ENCODE measurements around the gene CSTF3. TPM values are rescaled to one million over a fixed set of nuclear protein-coding genes. Genes with fewer than 3 reads are reported as not detected.
"Not testable (repeated sequence)": the region's sequence is repeated elsewhere in the genome, so short reads cannot be mapped to it uniquely, and the experiment has no call there.

Gene CSTF3
- polyA plus RNA-seq, 1 donor = 49.2 TPM

GRCh38 chr11:33168709-33169200 lies 7.5 kb upstream of the CSTF3 start:
- H3K27me3 ChIP-seq (ENCODE audit: control insufficient read depth, insufficient read depth, low read length) = no peaks in the 10 kb centered on the region
- peaks cover 11% of the 10 kb centered on the region for H3K4me1 ChIP-seq (ENCODE audit: control insufficient read depth, insufficient read depth, low read length)
- peak overlapping the region; percentile 64 for H3K27ac ChIP-seq (ENCODE audit: low read length)
- DNase-seq = peak in 1 of 2 donors; percentile 75
- no peaks in the 10 kb centered on the region for H3K9me3 ChIP-seq (ENCODE audit: control insufficient read depth, low read depth, low read length)
- 0% methylated on average over 2 of the region's 4 CpGs for WGBS (ENCODE audit: insufficient coverage, low lambda C conversion rate)
- H3K36me3 ChIP-seq (ENCODE audit: control insufficient read depth, insufficient read depth, low read length) = no peaks in the 10 kb centered on the region
- no peak overlapping the region for H3K4me3 ChIP-seq (ENCODE audit: low read length)

DNA sequence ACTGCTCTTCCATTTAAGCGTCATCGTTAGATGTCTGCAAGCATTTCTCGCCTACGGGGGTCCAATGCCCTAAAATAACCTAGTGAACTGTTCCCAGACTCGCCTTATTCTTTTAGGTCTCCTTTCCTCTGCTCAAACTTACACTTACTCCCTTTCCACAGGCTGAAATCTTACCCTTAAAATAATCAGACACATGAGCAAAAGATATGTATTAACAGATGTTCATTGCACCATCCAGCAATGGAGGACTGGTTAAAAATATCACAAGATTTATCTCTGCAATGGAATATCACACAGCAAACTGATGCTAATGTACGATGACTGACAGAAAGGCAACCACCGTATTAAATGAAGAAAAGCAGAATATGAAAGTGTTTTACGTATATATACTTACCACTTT lies 1.6 kb upstream of the CSTF3 start:
- Histone ChIP-seq H3K27ac (ENCODE audit: low read length) (no peak overlapping the region), H3K27me3 (ENCODE audit: control insufficient read depth, insufficient read depth, low read length) (no peaks in the 10 kb centered on the region), H3K36me3 (ENCODE audit: control insufficient read depth, insufficient read depth, low read length) (no peaks in the 10 kb centered on the region), H3K4me1 (ENCODE audit: control insufficient read depth, insufficient read depth, low read length) (peaks cover 15% of the 10 kb centered on the region), H3K4me3 (ENCODE audit: low read length) (no peak overlapping the region), H3K9me3 (ENCODE audit: control insufficient read depth, low read depth, low read length) (no peaks in the 10 kb centered on the region)
- DNase-seq = no peak
- WGBS (ENCODE audit: insufficient coverage, low lambda C conversion rate) = 100% methylated on average over 5 of the region's 8 CpGs

- Histone ChIP-seq H3K9me3 (ENCODE audit: control insufficient read depth, low read depth, low read length) (no peaks in the 10 kb centered on the region), H3K27me3 (ENCODE audit: control insufficient read depth, insufficient read depth, low read length) (no peaks in the 10 kb centered on the region), H3K27ac (ENCODE audit: low read length) (peak overlapping the region; percentile 88), H3K36me3 (ENCODE audit: control insufficient read depth, insufficient read depth, low read length) (no peaks in the 10 kb centered on the region), H3K4me3 (ENCODE audit: low read length) (peak overlapping the region; percentile 93), H3K4me1 (ENCODE audit: control insufficient read depth, insufficient read depth, low read length) (peaks cover 13% of the 10 kb centered on the region)
- no peak for DNase-seq
- WGBS (ENCODE audit: insufficient coverage, low lambda C conversion rate) = 0% methylated on average over 6 of the region's 7 CpGs
These were observed 693 bp downstream of the CSTF3 start for GRCh38 chr11:33160587-33160986.

DNA sequence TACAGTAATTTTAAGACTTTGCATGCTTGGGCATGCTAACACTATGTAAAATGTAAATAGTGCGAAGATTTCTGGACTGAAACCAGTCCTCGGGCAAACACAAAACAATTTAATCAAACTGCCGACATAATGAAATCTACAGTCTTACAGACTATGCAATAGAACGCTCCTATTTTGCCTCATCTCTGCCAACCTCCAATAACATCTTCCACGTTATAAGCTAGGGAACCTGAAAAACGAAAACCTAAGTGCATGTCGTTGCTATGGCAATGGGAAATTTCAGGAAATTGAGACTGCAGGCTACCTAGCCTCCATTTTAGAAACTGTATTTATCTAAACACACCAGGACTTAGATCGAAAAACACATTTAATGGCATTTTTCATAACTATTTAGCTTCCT lies 1.1 kb downstream of the CSTF3 start:
- Histone ChIP-seq H3K27me3 (ENCODE audit: control insufficient read depth, insufficient read depth, low read length) (no peaks in the 10 kb centered on the region), H3K9me3 (ENCODE audit: control insufficient read depth, low read depth, low read length) (no peaks in the 10 kb centered on the region), H3K4me3 (ENCODE audit: low read length) (peak overlapping the region; percentile 93), H3K4me1 (ENCODE audit: control insufficient read depth, insufficient read depth, low read length) (peaks cover 13% of the 10 kb centered on the region), H3K27ac (ENCODE audit: low read length) (peak overlapping the region; percentile 88), H3K36me3 (ENCODE audit: control insufficient read depth, insufficient read depth, low read length) (no peaks in the 10 kb centered on the region)
- DNase-seq = peak in 1 of 2 donors; percentile 60
- 0% methylated on average over 1 of the region's 8 CpGs for WGBS (ENCODE audit: insufficient coverage, low lambda C conversion rate)

DNA sequence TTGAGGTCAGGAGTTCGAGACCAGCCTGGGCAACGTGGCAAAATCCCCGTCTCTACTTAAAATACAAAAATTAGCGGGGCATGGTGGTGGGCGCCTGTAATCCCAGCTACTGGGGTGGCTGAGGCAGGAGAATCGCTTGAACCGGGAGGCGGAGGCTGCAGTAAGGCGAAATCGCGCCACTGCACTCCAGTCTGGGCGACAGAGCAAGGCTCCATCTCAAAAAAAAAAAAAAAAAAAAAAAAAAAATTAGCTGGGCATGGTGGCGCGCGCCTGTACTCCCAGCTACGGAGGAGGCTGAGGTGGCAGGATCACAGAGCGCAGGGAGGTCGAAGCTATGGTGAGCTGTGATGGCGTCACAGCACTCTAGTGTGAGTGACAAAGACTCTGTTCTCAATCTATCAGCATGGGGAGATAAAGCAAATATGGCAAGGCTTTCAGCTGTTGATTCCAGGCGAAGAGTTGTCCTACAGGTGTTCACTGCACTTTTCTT lies 1.9 kb downstream of the CSTF3 start:
- not testable (repeated sequence) for H3K36me3 ChIP-seq (ENCODE audit: control insufficient read depth, insufficient read depth, low read length); H3K9me3 ChIP-seq (ENCODE audit: control insufficient read depth, low read depth, low read length); H3K27me3 ChIP-seq (ENCODE audit: control insufficient read depth, insufficient read depth, low read length)
- Histone ChIP-seq H3K4me3 (ENCODE audit: low read length) (peak overlapping the region; percentile 93), H3K27ac (ENCODE audit: low read length) (peak overlapping the region; percentile 88), H3K4me1 (ENCODE audit: control insufficient read depth, insufficient read depth, low read length) (peaks cover 13% of the 10 kb centered on the region)
- peak in 1 of 2 donors; percentile 46 for DNase-seq
- no CpG with 5 or more reads among the region's 20 CpGs for WGBS (ENCODE audit: insufficient coverage, low lambda C conversion rate)

DNA sequence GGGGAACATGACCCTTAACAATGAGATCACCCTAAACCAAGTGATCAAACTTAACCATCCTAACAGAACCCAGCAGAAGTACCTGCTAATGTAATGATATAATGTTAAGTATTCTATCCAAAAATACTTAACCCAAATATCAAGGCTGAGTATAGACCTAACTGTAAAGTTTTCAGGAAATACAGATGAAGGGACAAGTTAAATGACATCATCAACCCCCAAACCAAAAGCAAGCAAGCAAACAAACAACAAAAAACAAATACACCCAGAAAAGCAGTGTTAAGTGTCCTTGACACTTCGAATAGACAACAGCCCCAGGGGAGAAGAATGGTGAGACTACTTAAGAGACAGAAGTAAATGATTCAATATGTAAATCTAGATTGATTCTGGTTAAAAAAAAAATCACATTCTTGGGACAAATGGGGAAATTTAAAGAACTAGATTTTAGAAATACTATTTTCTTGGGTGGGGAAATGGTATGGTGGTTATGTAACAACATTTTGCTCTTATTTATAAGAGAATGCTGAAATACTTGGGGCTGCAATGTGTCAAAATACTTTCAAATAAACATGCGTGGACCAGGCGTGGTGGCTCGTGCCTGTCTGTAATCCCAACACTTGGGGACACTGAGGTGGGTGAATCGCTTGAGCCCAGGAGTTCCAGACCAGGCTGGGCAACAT lies 2.5 kb downstream of the CSTF3 start:
- Histone ChIP-seq H3K27ac (ENCODE audit: low read length) (no peak overlapping the region), H3K4me1 (ENCODE audit: control insufficient read depth, insufficient read depth, low read length) (peaks cover 13% of the 10 kb centered on the region), H3K9me3 (ENCODE audit: control insufficient read depth, low read depth, low read length) (no peaks in the 10 kb centered on the region), H3K27me3 (ENCODE audit: control insufficient read depth, insufficient read depth, low read length) (no peaks in the 10 kb centered on the region), H3K36me3 (ENCODE audit: control insufficient read depth, insufficient read depth, low read length) (no peaks in the 10 kb centered on the region), H3K4me3 (ENCODE audit: low read length) (no peak overlapping the region)
- DNase-seq = no peak
- 13% methylated on average over 1 of the region's 5 CpGs for WGBS (ENCODE audit: insufficient coverage, low lambda C conversion rate)

- Histone ChIP-seq H3K27ac (ENCODE audit: low read length) (no peak overlapping the region), H3K27me3 (ENCODE audit: control insufficient read depth, insufficient read depth, low read length) (no peaks in the 10 kb centered on the region), H3K4me3 (ENCODE audit: low read length) (no peak overlapping the region), H3K9me3 (ENCODE audit: control insufficient read depth, low read depth, low read length) (no peaks in the 10 kb centered on the region), H3K4me1 (ENCODE audit: control insufficient read depth, insufficient read depth, low read length) (peaks cover 13% of the 10 kb centered on the region), H3K36me3 (ENCODE audit: control insufficient read depth, insufficient read depth, low read length) (no peaks in the 10 kb centered on the region)
- DNase-seq = no peak
- no CpG with 5 or more reads among the region's 5 CpGs for WGBS (ENCODE audit: insufficient coverage, low lambda C conversion rate)
These were observed 3.9 kb downstream of the CSTF3 start for GRCh38 chr11:33157103-33158027.

DNA sequence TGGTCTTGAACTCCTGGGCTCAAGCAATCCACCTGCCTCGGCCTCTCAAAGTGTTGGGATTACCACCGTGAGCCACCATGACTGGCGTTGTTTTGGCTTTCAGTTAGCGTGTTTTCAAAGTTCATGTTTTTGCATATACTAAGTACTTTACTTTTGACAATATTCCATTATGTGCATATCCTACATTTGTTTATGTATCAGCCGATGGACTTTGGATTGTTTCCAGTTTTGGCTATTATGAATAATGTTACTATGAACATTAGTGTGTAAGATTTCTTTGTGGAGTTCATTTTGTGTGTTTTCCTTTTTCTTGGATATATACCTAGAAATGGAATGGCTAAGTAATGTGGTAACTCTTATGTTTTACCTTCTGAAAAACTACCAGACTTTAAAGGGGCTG lies 9.9 kb downstream of the CSTF3 start:
- DNase-seq = no peak
- Histone ChIP-seq H3K36me3 (ENCODE audit: control insufficient read depth, insufficient read depth, low read length) (peaks cover 8% of the 10 kb centered on the region), H3K4me1 (ENCODE audit: control insufficient read depth, insufficient read depth, low read length) (no peaks in the 10 kb centered on the region), H3K4me3 (ENCODE audit: low read length) (no peak overlapping the region), H3K9me3 (ENCODE audit: control insufficient read depth, low read depth, low read length) (no peaks in the 10 kb centered on the region), H3K27ac (ENCODE audit: low read length) (no peak overlapping the region), H3K27me3 (ENCODE audit: control insufficient read depth, insufficient read depth, low read length) (no peaks in the 10 kb centered on the region)
- 80% methylated on average over 1 of the region's 5 CpGs for WGBS (ENCODE audit: insufficient coverage, low lambda C conversion rate)

DNA sequence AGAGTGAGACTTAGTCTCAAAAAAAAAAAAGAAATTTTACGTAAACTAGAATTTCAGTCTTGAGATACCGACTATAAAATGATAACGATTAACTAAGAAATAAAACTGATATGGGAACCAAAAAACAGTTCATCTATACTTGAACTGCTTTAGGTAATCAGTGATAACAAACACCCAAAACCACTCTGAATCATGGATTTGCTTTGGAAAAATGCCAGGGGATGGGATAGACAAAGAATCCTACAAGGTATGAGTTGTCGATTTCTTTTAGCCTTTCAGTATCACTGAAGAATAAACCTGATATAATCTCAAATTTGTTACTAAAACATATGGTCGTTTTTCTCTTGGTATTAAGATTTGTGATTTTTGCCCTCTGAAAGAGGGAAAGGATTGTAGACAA lies 13.7 kb downstream of the CSTF3 start:
- Histone ChIP-seq H3K9me3 (ENCODE audit: control insufficient read depth, low read depth, low read length) (no peaks in the 10 kb centered on the region), H3K4me3 (ENCODE audit: low read length) (no peak overlapping the region), H3K36me3 (ENCODE audit: control insufficient read depth, insufficient read depth, low read length) (peaks cover 8% of the 10 kb centered on the region), H3K4me1 (ENCODE audit: control insufficient read depth, insufficient read depth, low read length) (no peaks in the 10 kb centered on the region), H3K27me3 (ENCODE audit: control insufficient read depth, insufficient read depth, low read length) (no peaks in the 10 kb centered on the region), H3K27ac (ENCODE audit: low read length) (no peak overlapping the region)
- 94% methylated on average over 3 of the region's 5 CpGs for WGBS (ENCODE audit: insufficient coverage, low lambda C conversion rate)
- no peak for DNase-seq

- Histone ChIP-seq H3K4me1 (ENCODE audit: control insufficient read depth, insufficient read depth, low read length) (no peaks in the 10 kb centered on the region), H3K27ac (ENCODE audit: low read length) (no peak overlapping the region), H3K27me3 (ENCODE audit: control insufficient read depth, insufficient read depth, low read length) (no peaks in the 10 kb centered on the region), H3K4me3 (ENCODE audit: low read length) (no peak overlapping the region), H3K36me3 (ENCODE audit: control insufficient read depth, insufficient read depth, low read length) (peaks cover 12% of the 10 kb centered on the region), H3K9me3 (ENCODE audit: control insufficient read depth, low read depth, low read length) (no peaks in the 10 kb centered on the region)
- DNase-seq = no peak
- WGBS (ENCODE audit: insufficient coverage, low lambda C conversion rate) = 91% methylated on average over 2 of the region's 4 CpGs
These were observed 25.4 kb downstream of the CSTF3 start for GRCh38 chr11:33135768-33136443.

All from large intestine (tissue), 3 donors.